Measurements from ENCODE around the gene CEMIP. TPM values are rescaled to one million over a fixed set of nuclear protein-coding genes. Genes with fewer than 3 reads are reported as not detected.

Gene CEMIP
- total RNA-seq, 2 experiments from 2014 or later = not detected

- Histone ChIP-seq H3K36me3 (ENCODE audit: insufficient read depth, low read length) (no peaks in the 10 kb centered on the region), H3K4me3 (ENCODE audit: low read length) (no peak overlapping the region), H3K27me3 (ENCODE audit: control insufficient read depth in 1 of 2, insufficient read depth in 2 of 2, low read length in 2 of 2) (no peaks in the 10 kb centered on the region), H3K9me3 (ENCODE audit: control insufficient read depth in 1 of 2, insufficient read depth in 1 of 2, low read length in 2 of 2) (peaks cover 0 to 4% of the 10 kb centered on the region in 2 experiments), H3K4me1 (ENCODE audit: insufficient read depth, low read length) (no peaks in the 10 kb centered on the region), H3K27ac (ENCODE audit: low read depth in 1 of 2, low read length in 2 of 2) (no peak overlapping the region)
- H3K4me3 Mint-ChIP-seq = no peak overlapping the region
- peaks cover 4% of the 10 kb centered on the region for H3K4me1 Mint-ChIP-seq (ENCODE audit: low read depth)
- H3K27me3 Mint-ChIP-seq = no peaks in the 10 kb centered on the region
- TF ChIP-seq, protein P1, sequence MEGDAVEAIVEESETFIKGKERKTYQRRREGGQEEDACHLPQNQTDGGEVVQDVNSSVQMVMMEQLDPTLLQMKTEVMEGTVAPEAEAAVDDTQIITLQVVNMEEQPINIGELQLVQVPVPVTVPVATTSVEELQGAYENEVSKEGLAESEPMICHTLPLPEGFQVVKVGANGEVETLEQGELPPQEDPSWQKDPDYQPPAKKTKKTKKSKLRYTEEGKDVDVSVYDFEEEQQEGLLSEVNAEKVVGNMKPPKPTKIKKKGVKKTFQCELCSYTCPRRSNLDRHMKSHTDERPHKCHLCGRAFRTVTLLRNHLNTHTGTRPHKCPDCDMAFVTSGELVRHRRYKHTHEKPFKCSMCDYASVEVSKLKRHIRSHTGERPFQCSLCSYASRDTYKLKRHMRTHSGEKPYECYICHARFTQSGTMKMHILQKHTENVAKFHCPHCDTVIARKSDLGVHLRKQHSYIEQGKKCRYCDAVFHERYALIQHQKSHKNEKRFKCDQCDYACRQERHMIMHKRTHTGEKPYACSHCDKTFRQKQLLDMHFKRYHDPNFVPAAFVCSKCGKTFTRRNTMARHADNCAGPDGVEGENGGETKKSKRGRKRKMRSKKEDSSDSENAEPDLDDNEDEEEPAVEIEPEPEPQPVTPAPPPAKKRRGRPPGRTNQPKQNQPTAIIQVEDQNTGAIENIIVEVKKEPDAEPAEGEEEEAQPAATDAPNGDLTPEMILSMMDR (IDR thresholded peaks at IDR 0.05) = no peak
- ChIA-PET POLR2A (no interaction called here), CTCF (no interaction called here)
- H3K27ac Mint-ChIP-seq = no peak overlapping the region
- peaks cover 32% of the 10 kb centered on the region for H3K36me3 Mint-ChIP-seq (ENCODE audit: low read depth)
- ATAC-seq (ENCODE audit: poor library complexity) (no peak), DNase-seq (no peak)
- H3K9me3 Mint-ChIP-seq = peaks cover 3% of the 10 kb centered on the region
- intact Hi-C loops (cut with DNase I, micrococcal nuclease) = no loop called here
Measured at GRCh38 chr15:80895965-80896364, 116.8 kb downstream of the CEMIP start.

DNA sequence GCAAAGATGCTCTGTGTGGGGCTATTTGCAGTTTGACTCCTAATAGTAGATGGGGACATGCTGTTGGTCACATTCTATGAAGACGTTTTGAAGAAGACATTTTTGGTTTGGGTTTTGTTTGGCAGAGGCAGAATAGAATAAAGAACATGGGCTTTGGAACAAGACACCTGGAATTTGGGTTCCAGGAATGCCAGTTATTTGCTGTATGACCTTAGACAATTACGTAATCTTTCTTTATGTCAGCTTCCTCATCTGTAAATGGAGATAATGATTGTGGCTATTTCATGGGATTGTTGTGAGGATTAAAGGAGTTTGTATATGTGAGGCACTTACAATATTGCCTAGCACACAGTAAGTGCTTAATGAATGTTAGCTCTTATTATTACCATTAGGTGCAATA lies 118.9 kb downstream of the CEMIP start:
- Histone ChIP-seq H3K36me3 (ENCODE audit: insufficient read depth, low read length) (no peaks in the 10 kb centered on the region), H3K4me1 (ENCODE audit: insufficient read depth, low read length) (no peaks in the 10 kb centered on the region), H3K27me3 (ENCODE audit: control insufficient read depth in 1 of 2, insufficient read depth in 2 of 2, low read length in 2 of 2) (no peaks in the 10 kb centered on the region), H3K9me3 (ENCODE audit: control insufficient read depth in 1 of 2, insufficient read depth in 1 of 2, low read length in 2 of 2) (peaks cover 0 to 4% of the 10 kb centered on the region in 2 experiments), H3K27ac (ENCODE audit: low read depth in 1 of 2, low read length in 2 of 2) (no peak overlapping the region), H3K4me3 (ENCODE audit: low read length) (no peak overlapping the region)
- ChIA-PET CTCF (no interaction called here), POLR2A (no interaction called here)
- intact Hi-C loops (cut with DNase I, micrococcal nuclease) = no loop called here
- peaks cover 38% of the 10 kb centered on the region for H3K36me3 Mint-ChIP-seq (ENCODE audit: low read depth)
- no peaks in the 10 kb centered on the region for H3K4me1 Mint-ChIP-seq (ENCODE audit: low read depth)
- ATAC-seq (ENCODE audit: poor library complexity) (no peak), DNase-seq (no peak)
- no peaks in the 10 kb centered on the region for H3K27me3 Mint-ChIP-seq
- no peak overlapping the region for H3K27ac Mint-ChIP-seq
- peaks cover 3% of the 10 kb centered on the region for H3K9me3 Mint-ChIP-seq
- H3K4me3 Mint-ChIP-seq = no peak overlapping the region
- TF ChIP-seq, protein P1 (IDR thresholded peaks at IDR 0.05) = no peak

DNA sequence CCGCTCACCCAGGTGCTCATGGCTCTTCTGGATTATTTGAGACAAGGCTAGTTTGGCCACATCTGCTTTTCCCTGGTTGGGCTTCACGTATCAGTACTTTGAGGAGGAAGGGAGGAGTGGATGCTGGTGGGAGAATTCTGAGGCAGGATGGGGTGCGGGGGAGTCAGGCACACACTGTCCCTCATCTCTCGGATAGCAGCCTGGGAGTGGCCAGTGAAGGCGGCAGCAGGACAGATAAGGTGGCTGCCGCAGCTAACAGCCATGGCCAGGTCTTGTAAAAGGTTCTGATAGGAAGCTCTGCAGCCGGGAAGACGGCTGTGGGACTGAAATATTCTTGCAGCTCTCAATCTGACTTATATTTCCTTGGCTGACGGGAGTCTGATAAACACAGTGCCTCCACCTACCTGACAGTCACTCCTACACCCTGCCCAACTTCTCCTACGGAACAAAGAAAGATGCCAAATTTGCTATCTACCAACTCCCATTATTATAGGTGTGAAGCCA lies 123.2 kb downstream of the CEMIP start:
- TF ChIP-seq, protein P1 (IDR thresholded peaks at IDR 0.05) = no peak
- Mint-ChIP-seq H3K9me3 (no peaks in the 10 kb centered on the region), H3K27me3 (no peaks in the 10 kb centered on the region), H3K4me3 (no peak overlapping the region), H3K27ac (no peak overlapping the region), H3K4me1 (ENCODE audit: low read depth) (no peaks in the 10 kb centered on the region), H3K36me3 (ENCODE audit: low read depth) (peaks cover 41% of the 10 kb centered on the region)
- no peaks in the 10 kb centered on the region for H3K4me1 ChIP-seq (ENCODE audit: insufficient read depth, low read length)
- ChIA-PET CTCF (no interaction called here), POLR2A (interaction anchor here (1.1 kb wide), 1 partner anchor 12 kb away, joined by 3 read pairs; no protein-coding TSS in a partner anchor)
- no peak overlapping the region for H3K4me3 ChIP-seq (ENCODE audit: low read length)
- ATAC-seq (ENCODE audit: poor library complexity) (no peak), DNase-seq (no peak)
- H3K9me3 ChIP-seq (ENCODE audit: control insufficient read depth in 1 of 2, insufficient read depth in 1 of 2, low read length in 2 of 2) = peaks cover 0 to 4% of the 10 kb centered on the region in 2 experiments
- intact Hi-C loops (cut with DNase I, micrococcal nuclease) = no loop called here
- no peaks in the 10 kb centered on the region for H3K27me3 ChIP-seq (ENCODE audit: control insufficient read depth in 1 of 2, insufficient read depth in 2 of 2, low read length in 2 of 2)
- H3K27ac ChIP-seq (ENCODE audit: low read depth in 1 of 2, low read length in 2 of 2) = no peak overlapping the region
- no peaks in the 10 kb centered on the region for H3K36me3 ChIP-seq (ENCODE audit: insufficient read depth, low read length)
